GM23338 (cell line): ENCODE results near the gene FAM78A.

Experiments
- CTCF ChIP-seq, 2 experiments: fragments of 200-600 bp in 1 of 2; sonication (generic) in 1 of 2; conservative IDR thresholded peaks; 2 replicates each; pipeline versions ENCODE4 v1.5.1 to v1.6.1; 2016 to 2017; ENCODE audit warnings: antibody characterized with exemption in 2 of 2, low read depth in 2 of 2, mild to moderate bottlenecking in 2 of 2, moderate library complexity in 1 of 2
- POLR2AphosphoS5 ChIP-seq: IDR thresholded peaks from 2 replicates; pipeline ENCODE4 v1.6.1; 2016; ENCODE audit warnings: antibody characterized with exemption, low read depth

- TF ChIP-seq POLR2AphosphoS5 (no peak), CTCF (conservative IDR thresholded peaks at IDR 0.05; ENCODE audit: low read depth in 2 of 2) (no peak)
Measured at GRCh38 chr9:131276891-131277286, 579 bp upstream of the FAM78A start.
